DND-41 (cell line): ENCODE measurements around the gene BRCA2.

Experiments
- ATAC-seq: fragments of 200-7000 bp; cut with Tn5 transposase; 3 replicates; pipeline ENCODE4 v1.9.1; 2021; ENCODE audit warnings: low read depth; ENCODE audit not compliant: insufficient read depth
- DNase-seq: peaks from one replicate; pipeline ENCODE4 v3.0.0-alpha.2; 2020
- H2AFZ ChIP-seq: 2 replicates; pipeline ENCODE4 v1.6.0; 2012; ENCODE audit warnings: low read depth, low read length
- H3K27ac ChIP-seq: 2 replicates; pipeline ENCODE4 v1.5.1; 2012; ENCODE audit warnings: low read length, inconsistent platforms
- H3K27me3 ChIP-seq: fragments of 200-600 bp; sonication (generic); 2 replicates; pipeline ENCODE4 v1.6.0; 2012; ENCODE audit warnings: low read length, mild to moderate bottlenecking, inconsistent platforms; ENCODE audit not compliant: insufficient read depth, poor library complexity
- H3K36me3 ChIP-seq: 2 replicates; pipeline ENCODE4 v1.5.1; 2012; ENCODE audit warnings: low read length, inconsistent platforms; ENCODE audit not compliant: insufficient read depth
- H3K4me1 ChIP-seq: 2 replicates; pipeline ENCODE4 v1.5.1; 2012; ENCODE audit warnings: mild to moderate bottlenecking, low read length; ENCODE audit not compliant: insufficient read depth
- H3K4me2 ChIP-seq: 2 replicates; pipeline ENCODE4 v1.6.0; 2012; ENCODE audit warnings: mild to moderate bottlenecking, moderate library complexity, low read length, inconsistent platforms; ENCODE audit not compliant: insufficient read depth
- H3K4me3 ChIP-seq, 2 experiments: fragments of 200-600 bp in 1 of 2; shearing (Covaris generic) in 1 of 2; 2 replicates each; pipeline ENCODE4 v1.5.1; 2012 to 2016; ENCODE audit warnings: inconsistent platforms in 2 of 2, low read length in 2 of 2, mild to moderate bottlenecking in 2 of 2, low read depth in 1 of 2, moderate library complexity in 1 of 2
- H3K79me2 ChIP-seq: 2 replicates; pipeline ENCODE4 v1.6.0; 2012; ENCODE audit warnings: low read length, inconsistent platforms; ENCODE audit not compliant: insufficient read depth
- H3K9ac ChIP-seq: 2 replicates; pipeline ENCODE4 v1.6.0; 2012; ENCODE audit warnings: low read depth, mild to moderate bottlenecking, inconsistent platforms, low read length, moderate library complexity
- H3K9me3 ChIP-seq: 2 replicates; pipeline ENCODE4 v1.5.1; 2012; ENCODE audit warnings: low read length, moderate library complexity, mild to moderate bottlenecking, inconsistent platforms; ENCODE audit not compliant: insufficient read depth, severe bottlenecking
- H4K20me1 ChIP-seq: 2 replicates; pipeline ENCODE4 v1.6.0; 2012; ENCODE audit warnings: low read length; ENCODE audit not compliant: insufficient read depth
- EZH2 ChIP-seq: IDR thresholded peaks from 3 replicates; pipeline ENCODE4 v1.6.1; 2012; ENCODE audit warnings: borderline replicate concordance, low read depth, mild to moderate bottlenecking, moderate library complexity, low read length, inconsistent platforms; ENCODE audit not compliant: severe bottlenecking
- TF ChIP-seq, protein P1 (sequence below): IDR thresholded peaks from 2 replicates; pipeline ENCODE4 v1.5.1; 2012; ENCODE audit warnings: borderline replicate concordance, low read length, moderate library complexity, mild to moderate bottlenecking; ENCODE audit not compliant: poor library complexity, severe bottlenecking; ENCODE audit errors: extremely low read depth

The BRCA2 gene, protein sequence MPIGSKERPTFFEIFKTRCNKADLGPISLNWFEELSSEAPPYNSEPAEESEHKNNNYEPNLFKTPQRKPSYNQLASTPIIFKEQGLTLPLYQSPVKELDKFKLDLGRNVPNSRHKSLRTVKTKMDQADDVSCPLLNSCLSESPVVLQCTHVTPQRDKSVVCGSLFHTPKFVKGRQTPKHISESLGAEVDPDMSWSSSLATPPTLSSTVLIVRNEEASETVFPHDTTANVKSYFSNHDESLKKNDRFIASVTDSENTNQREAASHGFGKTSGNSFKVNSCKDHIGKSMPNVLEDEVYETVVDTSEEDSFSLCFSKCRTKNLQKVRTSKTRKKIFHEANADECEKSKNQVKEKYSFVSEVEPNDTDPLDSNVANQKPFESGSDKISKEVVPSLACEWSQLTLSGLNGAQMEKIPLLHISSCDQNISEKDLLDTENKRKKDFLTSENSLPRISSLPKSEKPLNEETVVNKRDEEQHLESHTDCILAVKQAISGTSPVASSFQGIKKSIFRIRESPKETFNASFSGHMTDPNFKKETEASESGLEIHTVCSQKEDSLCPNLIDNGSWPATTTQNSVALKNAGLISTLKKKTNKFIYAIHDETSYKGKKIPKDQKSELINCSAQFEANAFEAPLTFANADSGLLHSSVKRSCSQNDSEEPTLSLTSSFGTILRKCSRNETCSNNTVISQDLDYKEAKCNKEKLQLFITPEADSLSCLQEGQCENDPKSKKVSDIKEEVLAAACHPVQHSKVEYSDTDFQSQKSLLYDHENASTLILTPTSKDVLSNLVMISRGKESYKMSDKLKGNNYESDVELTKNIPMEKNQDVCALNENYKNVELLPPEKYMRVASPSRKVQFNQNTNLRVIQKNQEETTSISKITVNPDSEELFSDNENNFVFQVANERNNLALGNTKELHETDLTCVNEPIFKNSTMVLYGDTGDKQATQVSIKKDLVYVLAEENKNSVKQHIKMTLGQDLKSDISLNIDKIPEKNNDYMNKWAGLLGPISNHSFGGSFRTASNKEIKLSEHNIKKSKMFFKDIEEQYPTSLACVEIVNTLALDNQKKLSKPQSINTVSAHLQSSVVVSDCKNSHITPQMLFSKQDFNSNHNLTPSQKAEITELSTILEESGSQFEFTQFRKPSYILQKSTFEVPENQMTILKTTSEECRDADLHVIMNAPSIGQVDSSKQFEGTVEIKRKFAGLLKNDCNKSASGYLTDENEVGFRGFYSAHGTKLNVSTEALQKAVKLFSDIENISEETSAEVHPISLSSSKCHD (N-terminal part only)

DNA sequence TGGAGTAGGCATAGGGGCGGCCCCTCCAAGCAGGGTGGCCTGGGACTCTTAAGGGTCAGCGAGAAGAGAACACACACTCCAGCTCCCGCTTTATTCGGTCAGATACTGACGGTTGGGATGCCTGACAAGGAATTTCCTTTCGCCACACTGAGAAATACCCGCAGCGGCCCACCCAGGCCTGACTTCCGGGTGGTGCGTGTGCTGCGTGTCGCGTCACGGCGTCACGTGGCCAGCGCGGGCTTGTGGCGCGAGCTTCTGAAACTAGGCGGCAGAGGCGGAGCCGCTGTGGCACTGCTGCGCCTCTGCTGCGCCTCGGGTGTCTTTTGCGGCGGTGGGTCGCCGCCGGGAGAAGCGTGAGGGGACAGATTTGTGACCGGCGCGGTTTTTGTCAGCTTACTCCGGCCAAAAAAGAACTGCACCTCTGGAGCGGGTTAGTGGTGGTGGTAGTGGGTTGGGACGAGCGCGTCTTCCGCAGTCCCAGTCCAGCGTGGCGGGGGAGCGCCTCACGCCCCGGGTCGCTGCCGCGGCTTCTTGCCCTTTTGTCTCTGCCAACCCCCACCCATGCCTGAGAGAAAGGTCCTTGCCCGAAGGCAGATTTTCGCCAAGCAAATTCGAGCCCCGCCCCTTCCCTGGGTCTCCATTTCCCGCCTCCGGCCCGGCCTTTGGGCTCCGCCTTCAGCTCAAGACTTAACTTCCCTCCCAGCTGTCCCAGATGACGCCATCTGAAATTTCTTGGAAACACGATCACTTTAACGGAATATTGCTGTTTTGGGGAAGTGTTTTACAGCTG lies at the start of gene BRCA2, which contains the start of gene ZAR1L:
Gene BRCA2 (plus strand): TSS at position 271 of the 790 bp plus-strand sequence. CDS start 953 bp downstream, outside the sequence.
Gene ZAR1L (minus strand): TSS at position 126 of the 790 bp plus-strand sequence. CDS start 3,438 bp downstream, outside the sequence.
- Histone ChIP-seq H2AFZ (peak within 1 kb of the TSS; percentile 100), H3K36me3 (peaks cover 21% of the 10 kb centered on the region), H3K9ac (peak within 1 kb of the TSS; percentile 100), H3K4me3 (peak within 1 kb of the TSS; percentile 81 to 85), H3K27ac (peak within 1 kb of the TSS; percentile 100), H3K4me2 (peak within 1 kb of the TSS; percentile 91), H3K79me2 (peaks cover 49% of the 10 kb centered on the region), H3K4me1 (peaks cover 48% of the 10 kb centered on the region), H4K20me1 (no peaks in the 10 kb centered on the region), H3K9me3 (no peaks in the 10 kb centered on the region), H3K27me3 (no peaks in the 10 kb centered on the region)
- TF ChIP-seq EZH2 = no peak
- TF ChIP-seq, protein P1, sequence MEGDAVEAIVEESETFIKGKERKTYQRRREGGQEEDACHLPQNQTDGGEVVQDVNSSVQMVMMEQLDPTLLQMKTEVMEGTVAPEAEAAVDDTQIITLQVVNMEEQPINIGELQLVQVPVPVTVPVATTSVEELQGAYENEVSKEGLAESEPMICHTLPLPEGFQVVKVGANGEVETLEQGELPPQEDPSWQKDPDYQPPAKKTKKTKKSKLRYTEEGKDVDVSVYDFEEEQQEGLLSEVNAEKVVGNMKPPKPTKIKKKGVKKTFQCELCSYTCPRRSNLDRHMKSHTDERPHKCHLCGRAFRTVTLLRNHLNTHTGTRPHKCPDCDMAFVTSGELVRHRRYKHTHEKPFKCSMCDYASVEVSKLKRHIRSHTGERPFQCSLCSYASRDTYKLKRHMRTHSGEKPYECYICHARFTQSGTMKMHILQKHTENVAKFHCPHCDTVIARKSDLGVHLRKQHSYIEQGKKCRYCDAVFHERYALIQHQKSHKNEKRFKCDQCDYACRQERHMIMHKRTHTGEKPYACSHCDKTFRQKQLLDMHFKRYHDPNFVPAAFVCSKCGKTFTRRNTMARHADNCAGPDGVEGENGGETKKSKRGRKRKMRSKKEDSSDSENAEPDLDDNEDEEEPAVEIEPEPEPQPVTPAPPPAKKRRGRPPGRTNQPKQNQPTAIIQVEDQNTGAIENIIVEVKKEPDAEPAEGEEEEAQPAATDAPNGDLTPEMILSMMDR = no peak
- peak; percentile 92 for ATAC-seq
- DNase-seq = peak; percentile 91

DNA sequence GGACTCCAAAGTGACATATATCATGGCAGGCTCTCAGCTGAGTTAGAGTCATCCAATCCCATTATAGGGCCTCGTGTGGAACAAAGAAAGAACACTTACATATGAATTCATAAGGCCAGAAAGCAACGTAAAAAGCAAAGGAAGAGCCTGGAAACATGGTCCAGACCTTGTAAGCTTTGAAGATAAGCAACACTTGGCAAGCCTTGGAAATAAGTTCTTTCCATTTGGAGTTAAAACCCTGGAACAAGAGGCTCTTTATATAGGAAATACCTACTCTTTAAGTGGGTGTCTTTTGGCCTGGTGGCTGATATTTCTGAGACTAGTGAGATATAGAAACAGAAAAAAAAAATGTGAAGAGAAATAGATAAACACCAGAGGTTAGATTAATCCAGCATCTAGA lies 49.6 kb upstream of the BRCA2 start:
- Histone ChIP-seq H3K4me1 (no peaks in the 10 kb centered on the region), H3K9ac (no peak overlapping the region), H3K4me3 (no peak overlapping the region), H3K27ac (no peak overlapping the region), H3K9me3 (no peaks in the 10 kb centered on the region), H4K20me1 (no peaks in the 10 kb centered on the region), H3K36me3 (no peaks in the 10 kb centered on the region), H3K27me3 (peaks cover 4% of the 10 kb centered on the region), H3K79me2 (no peaks in the 10 kb centered on the region), H2AFZ (no peak overlapping the region), H3K4me2 (no peak overlapping the region)
- DNase-seq (no peak), ATAC-seq (no peak)
- no peak for TF ChIP-seq EZH2
- TF ChIP-seq, protein P1 = no peak

DNA sequence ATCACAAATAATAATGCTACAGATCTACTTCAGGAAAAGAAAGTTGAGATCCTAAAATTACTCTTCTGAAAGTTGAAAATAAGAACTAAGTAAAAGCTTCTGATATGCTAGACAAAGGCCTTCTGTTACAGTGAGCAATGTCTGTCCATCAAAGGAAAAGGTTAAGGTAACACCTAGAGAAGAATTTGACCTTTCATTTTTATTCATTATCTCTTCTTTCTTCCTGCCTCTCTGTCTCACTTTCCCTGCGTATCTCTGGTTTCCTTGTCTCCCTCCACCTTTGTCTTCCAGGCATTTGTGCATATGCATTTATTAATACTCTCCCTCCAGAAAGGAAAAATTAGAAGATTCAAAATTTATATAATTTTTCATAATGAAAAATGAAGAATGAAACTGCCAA lies 49.2 kb upstream of the BRCA2 start:
- H3K27me3 ChIP-seq = peaks cover 4% of the 10 kb centered on the region
- DNase-seq = no peak
- no peak overlapping the region for H3K27ac ChIP-seq
- H3K4me3 ChIP-seq = no peak overlapping the region
- no peak overlapping the region for H2AFZ ChIP-seq
- H3K4me1 ChIP-seq = no peaks in the 10 kb centered on the region
- no peaks in the 10 kb centered on the region for H3K36me3 ChIP-seq
- TF ChIP-seq EZH2 = no peak
- TF ChIP-seq, protein P1 = no peak
- no peak overlapping the region for H3K9ac ChIP-seq
- ATAC-seq = no peak
- H4K20me1 ChIP-seq = no peaks in the 10 kb centered on the region
- no peak overlapping the region for H3K4me2 ChIP-seq
- H3K79me2 ChIP-seq = no peaks in the 10 kb centered on the region
- H3K9me3 ChIP-seq = no peaks in the 10 kb centered on the region
